T-helper 2 cell treated with Interferon-gamma antibody and Interleukin-4, amounts not matched to agents 5 μg/mL and 100 μg/mL, for 36 hours (primary cell): ENCODE data around the gene FBXO21.
A peak's percentile ranks its signal among the peaks of the same experiment; 100 is the strongest.
"Not testable (repeated sequence)": the region's sequence is repeated elsewhere in the genome, so short reads cannot be mapped to it uniquely, and the experiment has no call there.

ENCODE experiments used
- DNase-seq: peaks from one replicate; pipeline ENCODE4 v3.0.0; 2021; ENCODE audit warnings: low spot score
- H3K27ac Mint-ChIP-seq: one replicate; pipeline ENCODE4 v1.8.0; 2021; ENCODE audit warnings: mild to moderate bottlenecking, mixed read lengths
- H3K27me3 Mint-ChIP-seq: one replicate; pipeline ENCODE4 v1.8.0; 2021; ENCODE audit warnings: low read depth, mixed read lengths
- H3K36me3 Mint-ChIP-seq: one replicate; pipeline ENCODE4 v1.8.0; 2021; ENCODE audit warnings: low read depth, mixed read lengths
- H3K4me1 Mint-ChIP-seq: one replicate; pipeline ENCODE4 v1.8.0; 2021; ENCODE audit warnings: low read depth, mixed read lengths
- H3K4me3 Mint-ChIP-seq: one replicate; pipeline ENCODE4 v1.8.0; 2022; ENCODE audit warnings: mild to moderate bottlenecking, moderate library complexity, mixed read lengths
- H3K9me3 Mint-ChIP-seq: one replicate; pipeline ENCODE4 v1.8.0; 2021; ENCODE audit warnings: mixed read lengths

The FBXO21 gene

DNA sequence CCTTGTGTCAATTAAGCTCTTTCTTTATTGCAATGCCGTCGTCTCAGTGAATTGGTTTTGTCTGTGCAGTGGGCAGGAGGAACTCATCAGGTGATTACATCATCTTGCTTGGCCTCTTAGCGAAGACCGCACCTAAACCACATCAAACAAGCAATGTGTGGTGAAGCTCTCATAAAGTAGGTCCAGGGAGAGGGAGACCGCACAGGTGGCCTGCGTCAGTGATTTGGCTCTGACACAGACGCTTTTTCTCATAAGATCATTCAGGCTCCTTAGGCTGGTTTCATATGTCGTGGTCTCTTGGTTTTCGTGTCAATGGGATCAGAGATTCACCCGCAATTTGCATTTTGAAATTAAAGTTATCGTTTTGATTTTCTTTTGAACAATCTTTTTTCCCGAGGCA, 84.4 kb downstream of the FBXO21 start:
- H3K27me3 Mint-ChIP-seq = peaks cover 30% of the 10 kb centered on the region
- H3K36me3 Mint-ChIP-seq = no peaks in the 10 kb centered on the region
- H3K4me1 Mint-ChIP-seq = peaks cover 3% of the 10 kb centered on the region
- DNase-seq = peak; percentile 12
- no peak overlapping the region for H3K4me3 Mint-ChIP-seq
- H3K27ac Mint-ChIP-seq = no peak overlapping the region
- H3K9me3 Mint-ChIP-seq = no peaks in the 10 kb centered on the region

DNA sequence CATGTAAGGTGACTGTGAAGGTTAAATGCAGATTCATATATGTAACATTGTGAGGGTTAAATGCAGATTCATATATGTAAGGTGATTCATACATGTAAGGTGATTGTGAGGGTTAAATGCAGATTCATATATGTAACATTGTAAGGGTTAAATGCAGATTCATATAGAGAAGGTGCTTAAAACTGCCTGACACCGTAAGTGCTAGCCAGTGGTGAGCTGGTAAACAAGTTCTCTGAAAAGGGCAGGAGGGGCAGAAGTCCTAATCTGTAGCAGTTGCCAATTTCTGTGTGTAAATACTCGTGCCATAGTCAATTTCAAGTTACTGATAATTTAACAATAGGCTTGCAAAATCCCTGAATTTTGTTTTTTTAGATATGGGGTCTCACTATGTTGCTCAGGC, 86.3 kb downstream of the FBXO21 start:
- not testable (repeated sequence) for DNase-seq, H3K9me3 Mint-ChIP-seq, H3K4me1 Mint-ChIP-seq, H3K4me3 Mint-ChIP-seq, H3K27ac Mint-ChIP-seq, H3K36me3 Mint-ChIP-seq
- H3K27me3 Mint-ChIP-seq = peaks cover 41% of the 10 kb centered on the region

DNA sequence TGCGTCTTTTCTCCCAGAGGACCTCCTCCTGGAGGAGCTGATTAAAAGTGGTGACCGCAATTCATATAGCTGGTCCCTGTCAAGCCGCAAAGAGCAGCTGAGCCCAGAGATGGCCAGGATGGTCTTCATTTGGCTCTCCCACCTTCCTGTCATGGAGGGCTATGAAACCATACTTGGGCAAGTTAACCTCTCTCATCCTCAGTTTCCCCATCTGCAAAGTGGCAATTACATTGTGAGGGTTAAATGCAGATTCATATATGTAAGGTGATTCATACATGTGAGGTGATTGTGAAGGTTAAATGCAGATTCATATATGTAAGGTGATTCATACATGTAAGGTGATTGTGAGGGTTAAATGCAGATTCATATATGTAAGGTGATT, 87.5 kb downstream of the FBXO21 start:
- DNase-seq = no peak
- no peak overlapping the region for H3K27ac Mint-ChIP-seq
- H3K4me1 Mint-ChIP-seq = peaks cover 10% of the 10 kb centered on the region
- peaks cover 44% of the 10 kb centered on the region for H3K27me3 Mint-ChIP-seq
- H3K36me3 Mint-ChIP-seq = no peaks in the 10 kb centered on the region
- no peaks in the 10 kb centered on the region for H3K9me3 Mint-ChIP-seq
- no peak overlapping the region for H3K4me3 Mint-ChIP-seq

DNA sequence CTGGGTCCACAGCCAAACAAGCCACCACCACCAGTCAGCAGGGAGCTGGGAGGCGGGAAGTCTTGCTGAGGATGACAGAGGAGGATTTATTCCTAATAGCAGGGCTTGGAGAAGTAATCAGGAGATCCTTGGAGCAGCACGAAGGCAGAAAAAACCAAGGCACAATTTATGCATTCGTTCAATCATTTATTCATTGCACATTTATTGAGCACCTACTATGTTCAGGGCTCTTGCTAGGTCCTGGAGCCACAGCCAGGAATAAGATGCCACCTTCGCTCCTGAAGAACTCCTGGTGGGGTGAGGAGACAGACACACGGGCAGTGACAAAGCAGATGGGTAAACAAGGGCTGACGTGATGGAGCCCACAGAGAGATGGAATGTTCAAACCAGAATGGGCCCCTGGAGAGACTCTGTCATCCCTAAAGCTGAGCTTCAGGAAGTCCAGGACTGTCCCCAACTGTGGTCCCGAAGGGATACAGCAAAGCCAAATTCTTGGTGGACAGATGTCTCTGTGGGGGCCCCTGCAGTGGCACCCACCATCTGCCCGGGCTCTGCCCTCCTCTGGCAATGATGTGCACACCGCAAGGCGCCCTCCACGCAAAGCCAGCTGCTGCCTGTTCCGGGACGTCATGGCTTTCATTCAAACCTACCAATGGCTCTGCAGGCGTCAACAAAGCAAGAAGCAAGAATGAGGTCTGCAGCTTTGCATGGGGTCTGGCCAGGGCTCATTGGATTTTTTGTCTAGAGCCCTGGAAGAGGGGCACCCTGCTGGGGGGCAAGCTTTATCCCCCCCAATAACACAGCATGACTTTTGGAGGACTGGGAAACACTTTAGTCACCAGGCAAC, 88.1 kb downstream of the FBXO21 start:
- H3K4me3 Mint-ChIP-seq = no peak overlapping the region

DNA sequence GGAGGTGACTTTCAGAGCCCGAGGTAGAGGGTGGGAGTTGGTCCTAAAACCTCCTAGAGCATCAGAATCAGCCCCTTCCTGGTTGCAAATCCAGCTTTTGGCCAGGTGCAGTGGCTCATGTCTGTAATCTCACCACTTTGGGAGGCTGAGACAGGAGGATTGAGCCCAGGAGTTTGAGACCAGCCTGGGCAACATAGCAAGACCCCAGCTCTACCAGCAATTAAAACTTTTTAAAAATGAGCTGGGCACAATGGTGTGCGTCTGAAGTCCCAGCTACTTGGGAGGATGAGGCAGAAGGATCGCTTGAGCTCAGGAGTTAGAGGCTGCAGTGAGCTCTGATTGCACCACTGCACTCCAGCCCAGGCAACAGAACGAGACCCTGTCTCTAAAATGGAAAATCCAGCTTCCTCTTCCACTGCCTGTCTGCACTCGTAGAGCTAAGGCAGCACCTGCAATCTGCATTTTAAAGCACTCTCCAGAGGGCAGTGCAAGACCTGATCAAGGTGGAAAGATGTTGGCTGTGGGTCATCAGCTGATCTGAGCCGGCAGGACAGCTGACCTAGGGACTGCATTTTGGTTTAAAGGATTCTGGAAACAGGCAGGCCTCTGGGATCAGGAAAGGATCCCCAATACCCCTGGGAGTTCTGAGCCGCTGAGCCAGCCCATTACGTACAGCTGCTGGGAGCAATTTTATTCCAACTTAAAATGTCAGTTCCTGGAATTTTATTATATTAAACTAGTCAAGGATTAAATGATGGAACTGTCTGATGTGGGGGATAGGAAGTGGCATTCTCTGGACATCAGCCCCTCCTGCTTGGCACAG, 89.2 kb downstream of the FBXO21 start:
- Mint-ChIP-seq H3K27me3 (peaks cover 39% of the 10 kb centered on the region), H3K27ac (no peak overlapping the region), H3K4me3 (no peak overlapping the region), H3K4me1 (peaks cover 20% of the 10 kb centered on the region), H3K36me3 (no peaks in the 10 kb centered on the region), H3K9me3 (no peaks in the 10 kb centered on the region)
- no peak for DNase-seq

More for the DNA sequence above, 88.1 kb downstream of the FBXO21 start:
- Mint-ChIP-seq H3K9me3 (no peaks in the 10 kb centered on the region), H3K27ac (no peak overlapping the region), H3K27me3 (peaks cover 46% of the 10 kb centered on the region), H3K36me3 (no peaks in the 10 kb centered on the region), H3K4me1 (peaks cover 16% of the 10 kb centered on the region)
- DNase-seq = no peak

DNA sequence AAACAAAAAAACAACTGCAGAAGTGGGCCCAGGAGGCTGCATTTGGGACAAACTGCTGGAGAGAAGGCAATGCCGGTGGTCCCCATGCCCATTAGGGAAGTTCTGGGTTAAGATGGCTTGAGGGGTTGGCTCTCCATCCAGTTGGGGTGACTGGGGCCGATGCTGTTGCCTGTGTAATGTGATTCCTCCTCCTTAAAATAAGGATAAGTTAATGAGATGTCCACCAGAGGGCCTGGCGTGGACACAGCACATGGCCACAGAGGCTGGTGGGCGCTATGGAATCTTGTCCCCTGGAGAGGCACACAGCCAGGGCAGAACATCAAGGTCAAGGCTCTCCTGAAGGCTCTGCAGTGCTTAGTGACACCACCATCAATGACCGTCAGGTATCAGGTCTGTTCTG, 90.0 kb downstream of the FBXO21 start:
- Mint-ChIP-seq H3K4me3 (peak overlapping the region; percentile 77), H3K4me1 (peaks cover 17% of the 10 kb centered on the region), H3K36me3 (no peaks in the 10 kb centered on the region), H3K9me3 (no peaks in the 10 kb centered on the region), H3K27me3 (peaks cover 36% of the 10 kb centered on the region), H3K27ac (no peak overlapping the region)
- DNase-seq = no peak

DNA sequence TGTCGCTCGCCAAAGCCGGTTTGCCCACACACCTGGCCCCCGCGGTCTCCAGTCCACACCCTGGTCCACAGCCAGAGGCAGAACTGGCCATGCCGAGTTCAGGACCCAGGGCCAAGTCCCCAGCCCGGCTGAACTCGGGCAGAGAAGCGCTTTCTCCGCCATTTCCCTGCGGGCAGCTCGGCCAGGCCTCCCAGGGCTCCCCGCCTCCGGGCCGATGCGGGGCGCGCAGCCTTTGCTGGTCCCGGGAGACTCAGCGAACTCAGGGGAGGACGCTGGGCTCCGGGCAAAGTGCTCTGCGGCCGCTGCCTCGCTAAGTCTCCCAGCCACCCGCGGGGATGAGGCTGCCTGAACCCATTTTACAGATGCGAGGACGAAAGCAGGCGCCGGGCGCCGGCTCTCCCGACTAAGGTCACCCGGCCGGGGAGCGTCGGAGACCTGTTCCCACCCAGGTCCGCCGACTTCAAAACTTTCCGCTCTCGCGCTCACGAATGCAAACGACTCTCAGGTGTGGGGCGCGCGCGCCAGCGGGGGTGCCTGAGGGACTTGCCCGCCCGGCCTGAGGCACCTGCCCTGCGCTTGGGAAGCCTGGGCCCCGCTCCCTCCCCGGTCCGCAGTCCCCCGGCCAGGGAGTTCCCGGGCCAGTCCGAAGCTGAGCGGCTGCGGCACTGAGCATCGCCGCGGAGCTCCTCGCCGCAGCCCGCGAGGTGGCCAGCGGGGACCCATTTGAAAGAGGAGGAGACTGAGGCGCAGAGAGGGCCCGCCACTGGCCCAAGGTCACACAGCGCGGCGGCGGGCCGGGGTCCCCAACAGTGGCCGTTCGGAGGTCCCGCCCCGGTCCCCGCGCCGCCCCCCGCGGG, 91.7 kb downstream of the FBXO21 start:
- peaks cover 17% of the 10 kb centered on the region for H3K4me1 Mint-ChIP-seq
- peaks cover 31% of the 10 kb centered on the region for H3K27me3 Mint-ChIP-seq
- no peaks in the 10 kb centered on the region for H3K9me3 Mint-ChIP-seq
- H3K4me3 Mint-ChIP-seq = peak overlapping the region; percentile 81
- DNase-seq = peak; percentile 25
- no peaks in the 10 kb centered on the region for H3K36me3 Mint-ChIP-seq
- no peak overlapping the region for H3K27ac Mint-ChIP-seq

DNA sequence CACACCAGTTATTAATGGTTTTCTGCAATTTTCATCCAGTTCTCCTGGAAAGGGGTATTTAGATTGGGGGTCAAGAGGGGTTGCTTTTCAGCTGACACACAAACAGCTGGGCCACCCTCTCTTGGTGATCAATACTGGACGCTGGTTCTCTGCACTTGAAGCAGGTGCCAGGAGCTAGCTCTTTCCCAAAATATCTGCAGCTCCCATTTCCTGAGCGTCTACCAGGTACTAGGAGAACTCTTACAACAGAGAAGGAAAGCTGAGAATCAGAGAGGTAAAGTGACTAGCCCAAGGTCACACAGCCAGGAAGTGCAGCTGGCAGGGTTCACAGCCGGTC, 92.3 kb downstream of the FBXO21 start:
- Mint-ChIP-seq H3K4me3 (peak overlapping the region; percentile 81), H3K9me3 (no peaks in the 10 kb centered on the region), H3K27me3 (peaks cover 31% of the 10 kb centered on the region), H3K36me3 (no peaks in the 10 kb centered on the region), H3K27ac (no peak overlapping the region), H3K4me1 (peaks cover 17% of the 10 kb centered on the region)
- DNase-seq = no peak

DNA sequence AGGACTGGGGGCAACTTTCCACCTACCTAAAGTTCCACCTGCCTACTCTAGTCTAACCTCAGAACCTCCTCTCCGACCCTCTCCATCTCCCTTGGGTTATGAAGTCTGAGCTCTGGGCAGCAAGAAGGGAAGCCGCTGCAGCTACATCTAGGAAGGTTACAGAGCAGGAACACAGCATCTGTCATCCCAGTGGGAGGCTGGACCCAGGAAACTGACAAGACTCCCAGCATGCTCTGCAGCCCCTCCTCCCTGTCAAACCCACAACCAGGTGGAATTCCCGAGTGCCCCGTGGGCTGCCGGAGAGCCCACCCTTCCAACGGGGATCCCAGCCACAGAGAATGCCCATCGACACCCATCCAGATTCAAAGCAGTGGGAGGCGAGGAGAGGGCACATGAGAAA, 93.1 kb downstream of the FBXO21 start:
- Mint-ChIP-seq H3K4me1 (peaks cover 17% of the 10 kb centered on the region), H3K4me3 (peak overlapping the region; percentile 81), H3K9me3 (no peaks in the 10 kb centered on the region), H3K36me3 (no peaks in the 10 kb centered on the region), H3K27ac (no peak overlapping the region), H3K27me3 (peaks cover 29% of the 10 kb centered on the region)
- DNase-seq = no peak

DNA sequence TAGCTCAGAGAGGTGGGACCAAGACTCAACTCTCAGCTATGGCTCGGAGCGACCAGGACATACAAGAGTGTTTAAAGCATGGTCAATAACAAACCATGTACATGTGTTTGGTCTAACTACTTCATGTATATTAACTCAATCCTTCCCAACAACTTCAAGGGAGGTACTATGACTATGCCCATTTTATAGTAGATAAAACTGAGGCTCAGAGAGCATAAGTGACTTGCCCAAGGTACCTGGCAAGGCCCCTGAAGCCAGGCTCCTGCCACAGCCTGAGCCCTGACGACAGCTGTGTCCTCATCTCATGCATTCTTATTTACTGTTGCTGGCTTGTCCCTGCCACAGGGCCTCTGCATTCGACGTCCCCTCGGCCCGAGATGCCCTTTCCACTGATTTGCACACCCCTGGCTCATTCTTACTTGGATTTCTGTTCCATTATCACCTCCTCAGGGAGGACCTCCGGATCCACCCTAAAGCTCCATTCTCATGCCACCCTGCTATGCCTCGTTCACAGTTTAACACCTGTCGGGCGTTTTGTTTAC, 93.7 kb downstream of the FBXO21 start:
- no peak overlapping the region for H3K4me3 Mint-ChIP-seq
- peaks cover 17% of the 10 kb centered on the region for H3K4me1 Mint-ChIP-seq
- H3K36me3 Mint-ChIP-seq = peaks cover under 1% of the 10 kb centered on the region
- DNase-seq = no peak
- H3K9me3 Mint-ChIP-seq = no peaks in the 10 kb centered on the region
- peaks cover 23% of the 10 kb centered on the region for H3K27me3 Mint-ChIP-seq
- no peak overlapping the region for H3K27ac Mint-ChIP-seq

DNA sequence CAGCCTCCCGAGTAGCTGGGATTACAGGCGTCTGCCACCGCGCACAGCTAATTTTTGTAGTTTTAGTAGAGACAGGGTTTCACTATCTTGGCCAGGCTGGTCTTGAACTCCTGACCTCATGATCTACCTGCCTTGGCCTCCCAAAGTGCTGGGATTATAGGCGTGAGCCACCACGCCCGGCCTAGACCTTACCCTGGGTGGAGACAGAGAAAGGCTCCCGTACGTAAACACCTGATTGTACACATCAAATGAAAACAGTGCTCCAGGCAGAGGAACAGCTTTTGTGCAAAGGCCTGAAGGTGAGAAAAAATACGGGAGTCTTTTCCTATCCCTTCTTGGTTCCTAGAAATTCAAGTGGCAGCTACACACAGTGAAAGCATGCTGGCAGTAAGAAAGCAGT, 95.1 kb downstream of the FBXO21 start:
- Mint-ChIP-seq H3K4me1 (peaks cover 17% of the 10 kb centered on the region), H3K27me3 (peaks cover 11% of the 10 kb centered on the region)
- H3K9me3 Mint-ChIP-seq, H3K4me3 Mint-ChIP-seq, DNase-seq, H3K27ac Mint-ChIP-seq, H3K36me3 Mint-ChIP-seq: not testable (repeated sequence)

DNA sequence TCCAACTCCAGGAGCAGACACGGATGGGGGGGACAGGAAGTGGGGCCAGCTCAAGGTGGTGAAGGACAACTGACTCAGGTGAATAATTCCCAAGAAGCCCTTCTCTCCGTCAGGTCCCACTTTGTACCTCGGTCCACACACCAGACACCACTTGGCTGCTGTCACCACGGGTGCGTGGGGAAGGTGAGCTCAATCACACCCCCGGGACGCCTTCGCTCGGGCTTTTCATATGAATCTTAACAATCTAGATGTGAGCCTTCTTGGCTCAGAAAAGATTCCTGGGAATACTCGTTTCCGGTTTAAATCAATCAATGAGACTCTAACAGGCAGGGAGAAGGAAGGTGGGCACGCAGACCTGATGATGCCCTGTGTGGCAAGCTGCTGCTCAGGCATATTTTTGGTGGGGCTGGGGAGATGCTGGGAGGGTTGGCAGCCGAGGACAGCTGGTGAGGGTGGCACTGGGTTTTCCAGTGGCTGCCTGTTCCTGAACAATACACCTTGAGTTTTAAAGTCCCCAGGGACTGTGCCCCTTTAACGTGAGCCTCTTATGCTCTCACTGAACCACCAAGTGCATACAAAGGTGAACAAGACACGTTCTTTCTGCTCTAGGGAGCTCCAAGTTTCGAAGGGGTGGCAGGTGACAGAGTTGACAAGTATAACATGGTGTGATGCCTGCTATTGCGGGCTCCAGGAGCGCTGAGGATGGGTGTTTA, 96.2 kb downstream of the FBXO21 start:
- Mint-ChIP-seq H3K27me3 (peaks cover 7% of the 10 kb centered on the region), H3K4me1 (peaks cover 14% of the 10 kb centered on the region), H3K36me3 (peaks cover 9% of the 10 kb centered on the region), H3K27ac (no peak overlapping the region), H3K4me3 (no peak overlapping the region), H3K9me3 (peaks cover 11% of the 10 kb centered on the region)
- DNase-seq = no peak

DNA sequence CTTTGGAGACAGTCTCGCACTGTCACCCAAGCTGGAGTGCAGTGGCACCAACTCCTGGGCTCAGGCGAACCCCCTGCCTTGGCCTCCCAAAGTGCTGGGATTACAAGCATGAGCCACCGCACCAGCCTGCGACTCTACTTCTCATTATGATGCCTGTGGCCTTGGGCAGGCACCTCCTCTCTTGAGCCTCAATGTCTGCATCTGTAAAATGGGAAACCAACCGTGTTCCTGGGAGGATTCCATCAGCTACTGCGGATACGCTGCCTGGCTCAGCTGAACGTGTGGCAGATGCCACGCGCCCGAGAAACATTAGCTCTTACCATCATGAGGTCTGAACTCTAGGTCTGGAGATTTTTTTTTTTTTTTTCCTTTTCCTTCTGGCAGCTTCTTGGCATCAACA, 96.8 kb downstream of the FBXO21 start:
- H3K4me3 Mint-ChIP-seq = no peak overlapping the region
- DNase-seq = no peak
- no peak overlapping the region for H3K27ac Mint-ChIP-seq

More for the DNA sequence above, 96.8 kb downstream of the FBXO21 start:
- peaks cover 9% of the 10 kb centered on the region for H3K36me3 Mint-ChIP-seq
- peaks cover 7% of the 10 kb centered on the region for H3K27me3 Mint-ChIP-seq
- H3K4me1 Mint-ChIP-seq = peaks cover 14% of the 10 kb centered on the region
- peaks cover 12% of the 10 kb centered on the region for H3K9me3 Mint-ChIP-seq
